GM12878 (cell line): Measurements from ENCODE around the gene NEBL. TPM values are rescaled to one million over a fixed set of nuclear protein-coding genes. Genes with fewer than 3 reads are reported as not detected.

ENCODE experiments used
- ATAC-seq: fragments of 200-7000 bp; cut with Tn5 transposase; 3 replicates; pipeline ENCODE4 v1.9.1; 2020; ENCODE audit warnings: mild to moderate bottlenecking, moderate library complexity
- BruUV-seq: library from RNA; stranded (reverse); fragments of 400-500 nt; replicated peaks from 2 replicates; lab custom pipeline; 2021; lab: Mats Ljungman, UMichigan
- CTCF ChIA-PET: fragments of 300-600 bp; sonication (Branson Sonifier 250); formaldehyde crosslinking; extraction: SDS; loops from one replicate; lab custom pipeline; 2021; ENCODE audit warnings: inconsistent platforms; lab: Yijun Ruan, JAX
- POLR2A ChIA-PET: fragments of 350-600 bp; formaldehyde crosslinking; extraction: SDS; loops from one replicate; lab custom pipeline; 2021; ENCODE audit warnings: inconsistent platforms; lab: Charles Lee
- RAD21 ChIA-PET: fragments of 300-600 bp; sonication (Branson Sonifier 250); formaldehyde crosslinking; loops from one replicate; lab custom pipeline; 2023; ENCODE audit warnings: antibody characterized with exemption; ENCODE audit not compliant: unreplicated experiment; lab: Charles Lee
- SMC1A ChIA-PET: fragments of 300-600 bp; sonication (Branson Sonifier 250); formaldehyde crosslinking; loops from one replicate; lab custom pipeline; 2023; ENCODE audit not compliant: unreplicated experiment, uncharacterized antibody; lab: Charles Lee
- DNase-seq: peaks from one replicate; pipeline ENCODE4 v3.0.0-alpha.2; 2011; ENCODE audit warnings: low read depth, low spot score
- FAIRE-seq: peaks from 3 replicates; lab custom pipeline; 2011; peaks lifted over from hg19 to GRCh38; lab: Jason Lieb, UNC
- H2AFZ ChIP-seq: 2 replicates; pipeline ENCODE4 v1.6.0; 2011; ENCODE audit warnings: low read depth, low read length, control low read depth; ENCODE audit not compliant: control insufficient read depth
- H3K27ac ChIP-seq: 2 replicates; pipeline ENCODE4 v1.5.1; 2011; ENCODE audit warnings: control low read depth; ENCODE audit not compliant: control insufficient read depth, insufficient read depth
- H3K27me3 ChIP-seq, 2 experiments: replicated peaks in 1 of 2; 2 replicates each; pipeline versions ENCODE4 v1.6.0 to v1.6.1; 2011; ENCODE audit warnings: low read length in 1 of 2; ENCODE audit not compliant: control insufficient read depth in 2 of 2, insufficient read depth in 2 of 2
- H3K36me3 ChIP-seq, 2 experiments: 2 replicates each; pipeline ENCODE4 v1.5.1; 2011; ENCODE audit warnings: low read length in 1 of 2; ENCODE audit not compliant: control insufficient read depth in 2 of 2, insufficient read depth in 2 of 2
- H3K4me1 ChIP-seq: 2 replicates; pipeline ENCODE4 v1.6.1; 2011; ENCODE audit warnings: mild to moderate bottlenecking, low read length, moderate library complexity, mixed read lengths; ENCODE audit not compliant: control insufficient read depth, insufficient read depth
- H3K4me2 ChIP-seq: 2 replicates; pipeline ENCODE4 v1.6.0; 2011; ENCODE audit warnings: control low read depth; ENCODE audit not compliant: control insufficient read depth, insufficient read depth
- H3K4me3 ChIP-seq: fragments of 200-600 bp; sonication (generic); 2 replicates; pipeline ENCODE4 v1.5.1; 2016
- H3K79me2 ChIP-seq: 2 replicates; pipeline ENCODE4 v1.6.0; 2011; ENCODE audit warnings: low read length; ENCODE audit not compliant: control insufficient read depth, insufficient read depth
- H3K9ac ChIP-seq: 2 replicates; pipeline ENCODE4 v1.8.0; 2011; ENCODE audit warnings: low read length, control low read depth, mixed read lengths; ENCODE audit not compliant: control insufficient read depth, insufficient read depth
- H3K9me3 ChIP-seq: replicated peaks from 3 replicates; pipeline ENCODE4 v1.5.1; 2011; ENCODE audit warnings: mild to moderate bottlenecking, low read length; ENCODE audit not compliant: control insufficient read depth, insufficient read depth
- H4K20me1 ChIP-seq: 2 replicates; pipeline ENCODE4 v1.6.0; 2011; ENCODE audit not compliant: control insufficient read depth, insufficient read depth
- FOXM1 ChIP-seq: IDR thresholded peaks from 2 replicates; pipeline ENCODE4 v1.6.1; 2012; ENCODE audit warnings: low read depth, mild to moderate bottlenecking, inconsistent platforms, low read length, moderate library complexity
- GABPA ChIP-seq: IDR thresholded peaks from 2 replicates; pipeline ENCODE4 v1.6.1; 2014; ENCODE audit warnings: antibody characterized with exemption, low read depth, mild to moderate bottlenecking, inconsistent platforms
- KLF5 ChIP-seq: fragments of 450-650 bp; IDR thresholded peaks from 2 replicates; pipeline ENCODE4 v1.6.1; 2014; ENCODE audit warnings: mild to moderate bottlenecking; ENCODE audit not compliant: partially characterized antibody
- MXI1 ChIP-seq: fragments of 150-350 bp; IDR thresholded peaks from 2 replicates; pipeline ENCODE4 v1.6.1; 2011; ENCODE audit warnings: low read depth, mild to moderate bottlenecking, inconsistent platforms, low read length, improper control_type of control experiment
- NR2C1 ChIP-seq: fragments of 450-650 bp; IDR thresholded peaks from 2 replicates; pipeline ENCODE4 v1.6.1; 2017; ENCODE audit warnings: antibody characterized with exemption, mild to moderate bottlenecking, moderate library complexity
- SREBF2 ChIP-seq: IDR thresholded peaks from 2 replicates; pipeline ENCODE4 v1.6.1; 2012; ENCODE audit warnings: mild to moderate bottlenecking, low read length
- WGBS: methylation state at CpG from one replicate; pipeline ENCODE4 v1.1.6; 2016; ENCODE audit warnings: low lambda C conversion rate; ENCODE audit not compliant: insufficient replicate concordance, insufficient coverage; ENCODE audit errors: missing lambda C conversion rate; 5-methylcytosine and 5-hydroxymethylcytosine counted together
- in situ Hi-C: fragments of 300-500 bp; cut with MboI; formaldehyde crosslinking; loops from 9 replicates; pipeline ENCODE4 v1.14.3; 2018; ENCODE audit warnings: mixed read lengths
- intact Hi-C: fragments of 100-400 bp; cut with micrococcal nuclease; formaldehyde crosslinking; loops from one replicate; pipeline ENCODE4 v1.14.2; 2022; ENCODE audit not compliant: unreplicated experiment
- polyA plus RNA-seq, 11 experiments: library from polyadenylated mRNA; depleted of rRNA in 4 of 11; unstranded in 6 of 11; stranded (reverse) in 5 of 11; fragments of >200 nt; fragmentation: Nextera tagmentation in 4 of 11; fragmentation: Illumina TruSeq in 1 of 11; extraction: Ambion mirVana in 4 of 11; extraction: Trizol in 1 of 11; gene quantifications; 1 replicate in 1 of 11; 2 replicates in 10 of 11; pipeline versions ENCODE4 v1.2.1 to v1.2.3, GENCODE V29; 2011 to 2016; ENCODE audit warnings: inconsistent platforms in 2 of 11, missing spikeins in 2 of 11, low read depth in 1 of 11
- total RNA-seq, 4 experiments: library from RNA; depleted of rRNA in 3 of 4; stranded (reverse); fragments of >200 nt in 3 of 4; fragmentation: Illumina TruSeq in 1 of 4; extraction: Trizol in 1 of 4; gene quantifications; 2 replicates each; pipeline versions ENCODE4 v1.2.1 to v1.2.3, GENCODE V29; 2013 to 2021
- TF ChIP-seq, protein P1 (sequence below): fragments of 450-650 bp; formaldehyde crosslinking; IDR thresholded peaks from 2 replicates; pipeline ENCODE4 v1.5.0; 2022; ENCODE audit warnings: mild to moderate bottlenecking, missing genetic modification characterization
- TF ChIP-seq, protein P2 (sequence below): IDR thresholded peaks from 2 replicates; pipeline ENCODE4 v1.6.1; 2012; ENCODE audit warnings: mild to moderate bottlenecking, low read depth, low read length
- TF ChIP-seq, protein P3 (sequence below), 3 experiments: IDR thresholded peaks in 2 of 3; conservative IDR thresholded peaks in 1 of 3; 2 replicates each; pipeline ENCODE4 v1.5.1; 2011; ENCODE audit warnings: low read depth in 3 of 3, low read length in 3 of 3, mild to moderate bottlenecking in 3 of 3, control low read depth in 2 of 3, moderate library complexity in 2 of 3, inconsistent platforms in 1 of 3, mixed read lengths in 1 of 3; ENCODE audit not compliant: control insufficient read depth in 2 of 3, insufficient read depth in 1 of 3; ENCODE audit errors: extremely low read depth in 1 of 3

Gene NEBL
- total and polyA plus RNA-seq, 10 of the 15 experiments (the other 5 are each of a cell fraction or from before 2014, with no cell fraction given) = 0.04 to 0.56 (median 0.11) TPM; not detected in 6

DNA sequence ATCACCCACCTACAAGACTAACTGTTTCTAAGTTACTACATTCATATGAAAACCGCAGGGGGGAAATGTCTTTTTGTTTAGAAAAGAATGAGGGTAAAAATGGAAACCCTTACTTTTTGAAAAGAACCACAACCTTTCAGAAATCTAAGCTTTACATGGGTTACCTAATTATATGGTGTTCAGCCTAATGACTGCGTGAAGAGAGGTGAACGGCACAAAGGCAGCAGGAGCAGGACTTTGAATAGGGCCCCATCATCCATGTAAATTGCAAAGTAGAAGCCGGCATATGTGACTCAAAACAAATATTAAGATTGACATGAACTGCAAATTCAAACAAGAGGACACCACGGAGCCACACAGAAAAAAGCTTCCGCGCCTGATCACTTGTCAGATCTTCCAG is 25.1 kb downstream of the NEBL start:
- CTCF ChIA-PET = interaction anchor here (1.1 kb wide), 1 partner anchor 32 kb away, joined by 3 read pairs; no protein-coding TSS in a partner anchor
- Histone ChIP-seq H3K4me1 (no peaks in the 10 kb centered on the region), H3K27me3 (no peaks in the 10 kb centered on the region), H3K36me3 (no peaks in the 10 kb centered on the region), H4K20me1 (no peaks in the 10 kb centered on the region), H3K27ac (no peak overlapping the region), H3K9me3 (no peaks in the 10 kb centered on the region), H3K4me3 (no peak overlapping the region), H3K4me2 (no peak overlapping the region), H3K9ac (no peak overlapping the region), H3K79me2 (no peaks in the 10 kb centered on the region), H2AFZ (no peak overlapping the region)
- DNase-seq (no peak), FAIRE-seq (no peak), ATAC-seq (no peak)
- in situ Hi-C loops = loop anchor here (25.0 kb wide), 2 partner anchors 390 to 865 kb away; no protein-coding TSS in a partner anchor
- WGBS = 66% methylated on average over 7 of the region's 7 CpGs
- RAD21 ChIA-PET = interaction anchor here (1.4 kb wide), 1 partner anchor 13 kb away, joined by 3 read pairs; no protein-coding TSS in a partner anchor
- TF ChIP-seq SREBF2 (no peak), KLF5 (no peak), NR2C1 (no peak), MXI1 (no peak), GABPA (no peak), FOXM1 (no peak)
- TF ChIP-seq, protein P1, sequence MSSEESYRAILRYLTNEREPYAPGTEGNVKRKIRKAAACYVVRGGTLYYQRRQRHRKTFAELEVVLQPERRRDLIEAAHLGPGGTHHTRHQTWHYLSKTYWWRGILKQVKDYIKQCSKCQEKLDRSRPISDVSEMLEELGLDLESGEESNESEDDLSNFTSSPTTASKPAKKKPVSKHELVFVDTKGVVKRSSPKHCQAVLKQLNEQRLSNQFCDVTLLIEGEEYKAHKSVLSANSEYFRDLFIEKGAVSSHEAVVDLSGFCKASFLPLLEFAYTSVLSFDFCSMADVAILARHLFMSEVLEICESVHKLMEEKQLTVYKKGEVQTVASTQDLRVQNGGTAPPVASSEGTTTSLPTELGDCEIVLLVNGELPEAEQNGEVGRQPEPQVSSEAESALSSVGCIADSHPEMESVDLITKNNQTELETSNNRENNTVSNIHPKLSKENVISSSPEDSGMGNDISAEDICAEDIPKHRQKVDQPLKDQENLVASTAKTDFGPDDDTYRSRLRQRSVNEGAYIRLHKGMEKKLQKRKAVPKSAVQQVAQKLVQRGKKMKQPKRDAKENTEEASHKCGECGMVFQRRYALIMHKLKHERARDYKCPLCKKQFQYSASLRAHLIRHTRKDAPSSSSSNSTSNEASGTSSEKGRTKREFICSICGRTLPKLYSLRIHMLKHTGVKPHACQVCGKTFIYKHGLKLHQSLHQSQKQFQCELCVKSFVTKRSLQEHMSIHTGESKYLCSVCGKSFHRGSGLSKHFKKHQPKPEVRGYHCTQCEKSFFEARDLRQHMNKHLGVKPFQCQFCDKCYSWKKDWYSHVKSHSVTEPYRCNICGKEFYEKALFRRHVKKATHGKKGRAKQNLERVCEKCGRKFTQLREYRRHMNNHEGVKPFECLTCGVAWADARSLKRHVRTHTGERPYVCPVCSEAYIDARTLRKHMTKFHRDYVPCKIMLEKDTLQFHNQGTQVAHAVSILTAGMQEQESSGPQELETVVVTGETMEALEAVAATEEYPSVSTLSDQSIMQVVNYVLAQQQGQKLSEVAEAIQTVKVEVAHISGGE (CRISPR knock-in tag) = no peak
- TF ChIP-seq, protein P2, sequence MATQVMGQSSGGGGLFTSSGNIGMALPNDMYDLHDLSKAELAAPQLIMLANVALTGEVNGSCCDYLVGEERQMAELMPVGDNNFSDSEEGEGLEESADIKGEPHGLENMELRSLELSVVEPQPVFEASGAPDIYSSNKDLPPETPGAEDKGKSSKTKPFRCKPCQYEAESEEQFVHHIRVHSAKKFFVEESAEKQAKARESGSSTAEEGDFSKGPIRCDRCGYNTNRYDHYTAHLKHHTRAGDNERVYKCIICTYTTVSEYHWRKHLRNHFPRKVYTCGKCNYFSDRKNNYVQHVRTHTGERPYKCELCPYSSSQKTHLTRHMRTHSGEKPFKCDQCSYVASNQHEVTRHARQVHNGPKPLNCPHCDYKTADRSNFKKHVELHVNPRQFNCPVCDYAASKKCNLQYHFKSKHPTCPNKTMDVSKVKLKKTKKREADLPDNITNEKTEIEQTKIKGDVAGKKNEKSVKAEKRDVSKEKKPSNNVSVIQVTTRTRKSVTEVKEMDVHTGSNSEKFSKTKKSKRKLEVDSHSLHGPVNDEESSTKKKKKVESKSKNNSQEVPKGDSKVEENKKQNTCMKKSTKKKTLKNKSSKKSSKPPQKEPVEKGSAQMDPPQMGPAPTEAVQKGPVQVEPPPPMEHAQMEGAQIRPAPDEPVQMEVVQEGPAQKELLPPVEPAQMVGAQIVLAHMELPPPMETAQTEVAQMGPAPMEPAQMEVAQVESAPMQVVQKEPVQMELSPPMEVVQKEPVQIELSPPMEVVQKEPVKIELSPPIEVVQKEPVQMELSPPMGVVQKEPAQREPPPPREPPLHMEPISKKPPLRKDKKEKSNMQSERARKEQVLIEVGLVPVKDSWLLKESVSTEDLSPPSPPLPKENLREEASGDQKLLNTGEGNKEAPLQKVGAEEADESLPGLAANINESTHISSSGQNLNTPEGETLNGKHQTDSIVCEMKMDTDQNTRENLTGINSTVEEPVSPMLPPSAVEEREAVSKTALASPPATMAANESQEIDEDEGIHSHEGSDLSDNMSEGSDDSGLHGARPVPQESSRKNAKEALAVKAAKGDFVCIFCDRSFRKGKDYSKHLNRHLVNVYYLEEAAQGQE = no peak
- TF ChIP-seq, protein P3, sequence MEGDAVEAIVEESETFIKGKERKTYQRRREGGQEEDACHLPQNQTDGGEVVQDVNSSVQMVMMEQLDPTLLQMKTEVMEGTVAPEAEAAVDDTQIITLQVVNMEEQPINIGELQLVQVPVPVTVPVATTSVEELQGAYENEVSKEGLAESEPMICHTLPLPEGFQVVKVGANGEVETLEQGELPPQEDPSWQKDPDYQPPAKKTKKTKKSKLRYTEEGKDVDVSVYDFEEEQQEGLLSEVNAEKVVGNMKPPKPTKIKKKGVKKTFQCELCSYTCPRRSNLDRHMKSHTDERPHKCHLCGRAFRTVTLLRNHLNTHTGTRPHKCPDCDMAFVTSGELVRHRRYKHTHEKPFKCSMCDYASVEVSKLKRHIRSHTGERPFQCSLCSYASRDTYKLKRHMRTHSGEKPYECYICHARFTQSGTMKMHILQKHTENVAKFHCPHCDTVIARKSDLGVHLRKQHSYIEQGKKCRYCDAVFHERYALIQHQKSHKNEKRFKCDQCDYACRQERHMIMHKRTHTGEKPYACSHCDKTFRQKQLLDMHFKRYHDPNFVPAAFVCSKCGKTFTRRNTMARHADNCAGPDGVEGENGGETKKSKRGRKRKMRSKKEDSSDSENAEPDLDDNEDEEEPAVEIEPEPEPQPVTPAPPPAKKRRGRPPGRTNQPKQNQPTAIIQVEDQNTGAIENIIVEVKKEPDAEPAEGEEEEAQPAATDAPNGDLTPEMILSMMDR (IDR thresholded peaks at IDR 0.05 in 2 of 3, conservative IDR thresholded peaks at IDR 0.05 in 1 of 3; ENCODE audit: control insufficient read depth in 2 of 3, extremely low read depth in 1 of 3, insufficient read depth in 1 of 3, low read depth in 3 of 3, low read length in 3 of 3) = no peak
- SMC1A ChIA-PET = no interaction called here
- POLR2A ChIA-PET = no interaction called here
- no TSS peak for BruUV-seq
- intact Hi-C loops = no loop called here
